ENCODE results near the gene HS2ST1.
"Not testable (repeated sequence)": the region's sequence is repeated elsewhere in the genome, so short reads cannot be mapped to it uniquely, and the experiment has no call there.

The HS2ST1 gene

GRCh38 chr1:86971778-86972177 lies 57.3 kb downstream of the HS2ST1 start:
- no peak for DNase-seq (ENCODE audit: low spot score)

- no peak for DNase-seq (ENCODE audit: low spot score)
These were observed 57.8 kb downstream of the HS2ST1 start for GRCh38 chr1:86972262-86972661.

GRCh38 chr1:86975993-86976550 lies 61.6 kb downstream of the HS2ST1 start:
- peak; percentile 5 for DNase-seq (ENCODE audit: low spot score)

DNA sequence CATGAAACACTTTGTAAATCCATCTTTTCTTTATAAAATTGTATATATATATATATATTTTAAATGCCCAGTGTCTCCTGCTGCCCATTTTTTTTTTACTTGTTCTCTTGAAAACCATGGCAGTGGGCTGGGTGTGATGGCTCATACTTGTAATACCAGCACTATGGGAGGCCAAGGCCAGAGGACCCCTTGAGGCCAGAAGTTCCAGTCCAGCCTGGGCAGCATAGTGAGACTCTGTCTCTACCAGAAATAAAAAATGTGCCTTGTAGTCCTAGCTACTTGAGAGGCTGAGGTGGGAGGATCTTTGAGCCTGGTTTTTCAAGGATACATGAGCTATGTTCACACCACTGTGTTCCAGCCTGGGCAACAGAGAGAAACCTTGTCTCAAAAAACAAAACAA lies 62.2 kb downstream of the HS2ST1 start:
- no peak for DNase-seq (ENCODE audit: low spot score)

- DNase-seq (ENCODE audit: low spot score) = no peak
These were observed 67.2 kb downstream of the HS2ST1 start for GRCh38 chr1:86981482-86982213.

DNA sequence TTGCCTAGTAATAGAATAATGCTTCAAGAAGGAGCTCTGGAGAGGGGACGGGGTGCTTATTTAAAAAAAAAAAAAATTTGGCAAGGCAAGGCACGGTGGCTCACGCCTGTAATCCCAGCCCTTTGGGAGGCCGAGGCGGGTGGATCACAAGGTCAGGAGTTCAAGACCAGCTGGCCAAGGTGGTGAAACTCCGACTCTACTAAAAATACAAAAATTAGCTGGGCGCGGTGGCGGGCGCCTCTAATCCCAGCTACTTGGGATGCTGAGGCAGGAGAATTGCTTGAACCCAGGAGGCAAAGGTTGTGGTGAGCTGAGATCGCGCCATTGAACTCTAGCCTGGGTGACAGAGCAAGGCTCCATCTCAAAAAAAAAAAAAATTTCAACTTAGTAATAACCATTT lies 69.2 kb downstream of the HS2ST1 start:
- DNase-seq (ENCODE audit: low spot score) = not testable (repeated sequence)

- no peak for DNase-seq (ENCODE audit: low spot score)
These were observed 73.0 kb downstream of the HS2ST1 start for GRCh38 chr1:86987446-86987845.

DNA sequence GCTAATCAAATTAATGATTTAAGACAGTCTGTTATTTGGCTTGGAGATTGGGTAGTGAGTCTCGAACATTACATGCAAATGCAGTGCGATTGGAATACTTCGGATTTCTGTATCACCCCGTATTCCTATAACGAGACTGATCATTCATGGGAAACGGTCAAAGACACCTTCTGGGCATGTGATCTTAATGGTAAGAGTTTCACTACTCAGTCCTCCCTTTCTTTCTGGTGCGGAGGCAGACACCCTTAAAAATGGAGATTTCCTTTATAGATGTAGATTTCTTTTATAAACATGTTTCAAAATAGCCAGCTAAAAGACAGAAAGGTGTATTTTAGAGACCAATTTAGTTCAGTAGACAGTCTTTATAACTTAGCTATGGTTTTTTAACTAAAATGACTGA lies 74.4 kb downstream of the HS2ST1 start:
- DNase-seq (ENCODE audit: low spot score) = no peak

- DNase-seq (ENCODE audit: low spot score) = not testable (repeated sequence)
These were observed 75.3 kb downstream of the HS2ST1 start for GRCh38 chr1:86989690-86990089.

- DNase-seq (ENCODE audit: low spot score) = no peak
These were observed 76.4 kb downstream of the HS2ST1 start for GRCh38 chr1:86990826-86991225.

DNA sequence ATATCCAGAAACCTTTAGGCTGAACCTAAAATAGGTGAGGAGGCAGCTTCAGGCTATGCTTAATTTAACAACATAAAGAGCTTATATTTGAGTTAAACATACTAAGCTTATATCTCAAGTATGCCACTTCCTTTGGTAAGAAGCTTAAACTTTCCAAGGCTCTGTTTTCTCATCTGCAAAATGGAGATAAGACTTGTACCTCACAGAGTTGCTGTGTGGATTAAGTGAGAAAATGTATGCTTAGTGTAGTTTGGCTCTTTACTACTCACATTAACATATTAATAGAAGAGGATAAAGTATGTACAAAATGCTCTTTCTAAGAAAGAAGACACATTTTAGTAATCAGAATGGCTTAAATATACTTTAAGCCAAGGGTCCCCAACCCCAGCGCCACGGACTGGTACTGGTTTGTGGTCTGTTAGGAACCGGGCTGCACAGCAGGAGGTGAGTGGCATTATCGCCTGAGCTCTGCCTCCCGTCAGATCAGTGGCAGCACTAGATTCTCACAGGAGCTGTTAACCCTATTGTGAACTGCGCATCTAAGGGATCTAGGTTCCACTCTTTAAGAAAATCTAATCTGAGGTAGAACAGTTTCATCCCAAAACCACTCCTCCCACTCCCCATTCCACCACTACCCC lies 77.2 kb downstream of the HS2ST1 start:
- DNase-seq (ENCODE audit: low spot score) = no peak

DNA sequence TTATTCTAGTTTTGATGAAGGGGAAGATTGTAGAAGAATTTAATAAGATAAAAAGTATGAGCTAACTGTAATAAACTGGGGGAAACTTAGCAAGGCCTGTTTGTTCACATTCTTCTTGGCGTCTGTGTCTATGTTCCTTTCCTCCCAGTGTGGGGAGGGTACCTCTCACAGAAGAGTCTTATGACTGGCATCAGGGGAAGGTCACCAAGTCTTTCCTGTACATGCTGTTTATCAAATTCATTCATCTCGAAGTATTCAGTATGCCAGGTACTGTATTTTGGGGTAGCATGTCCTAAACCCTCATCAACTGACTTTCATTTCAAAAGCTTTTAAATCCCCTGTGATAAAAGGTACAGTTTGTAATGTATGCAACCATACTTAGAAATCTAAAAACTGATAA lies 78.4 kb downstream of the HS2ST1 start:
- DNase-seq (ENCODE audit: low spot score) = no peak

DNA sequence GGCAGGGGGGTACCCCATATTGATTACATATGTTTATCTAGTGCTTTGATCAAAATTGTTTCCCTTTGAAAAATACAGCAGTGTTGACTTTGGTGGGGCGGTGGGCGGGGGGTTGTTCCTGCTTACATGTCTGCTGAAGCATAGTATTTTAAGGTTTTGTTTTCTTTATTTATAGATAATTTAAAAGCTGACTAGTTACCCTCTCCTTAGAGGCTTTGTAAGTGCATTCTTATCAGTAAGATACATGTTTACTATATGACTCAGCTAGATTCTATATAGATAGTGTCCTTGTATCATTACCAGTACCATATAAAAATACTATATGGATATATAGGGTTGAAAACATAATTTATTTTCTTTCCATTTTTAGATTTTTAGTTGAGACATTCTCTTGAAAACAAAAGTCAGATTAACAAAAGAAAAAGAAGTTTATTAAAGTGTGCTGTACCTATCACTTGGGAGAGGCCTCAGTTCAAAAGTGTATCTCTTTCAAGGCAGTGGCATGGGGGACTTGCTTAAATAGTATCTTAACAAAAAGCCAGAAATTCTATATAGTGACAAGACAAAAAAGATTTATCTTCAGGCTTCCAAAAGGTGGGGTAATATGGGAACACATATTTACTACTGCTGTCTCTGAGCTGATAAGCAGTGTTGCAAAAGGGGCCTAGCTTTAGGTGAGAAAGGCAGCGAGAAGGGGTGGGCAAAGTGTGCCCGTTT lies 79.0 kb downstream of the HS2ST1 start:
- DNase-seq (ENCODE audit: low spot score) = no peak

- DNase-seq (ENCODE audit: low spot score) = no peak
These were observed 79.6 kb downstream of the HS2ST1 start for GRCh38 chr1:86994061-86994460.

- no peak for DNase-seq (ENCODE audit: low spot score)
These were observed 83.1 kb downstream of the HS2ST1 start for GRCh38 chr1:86997538-86997937.

DNA sequence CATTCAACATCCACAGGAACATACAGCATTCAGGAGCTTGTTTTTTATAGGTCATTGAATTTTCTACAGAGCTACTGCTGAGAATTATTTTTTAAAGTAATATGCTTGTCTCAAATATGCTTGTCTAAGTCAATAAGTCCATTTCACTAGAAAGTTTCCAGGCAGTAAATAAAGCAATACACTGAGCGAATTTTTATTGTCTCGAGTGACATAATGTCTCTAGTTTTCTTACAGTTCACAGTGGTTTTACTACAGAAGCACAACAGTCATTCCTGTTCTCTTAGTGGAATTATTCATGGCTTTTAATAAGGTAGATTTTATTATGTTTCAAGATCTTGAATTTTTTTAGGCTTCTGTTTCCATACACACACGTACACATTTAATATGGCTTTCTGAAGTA lies 83.8 kb downstream of the HS2ST1 start:
- no peak for DNase-seq (ENCODE audit: low spot score)

GRCh38 chr1:86998727-86999126 lies 84.3 kb downstream of the HS2ST1 start:
- no peak for DNase-seq (ENCODE audit: low spot score)

DNA sequence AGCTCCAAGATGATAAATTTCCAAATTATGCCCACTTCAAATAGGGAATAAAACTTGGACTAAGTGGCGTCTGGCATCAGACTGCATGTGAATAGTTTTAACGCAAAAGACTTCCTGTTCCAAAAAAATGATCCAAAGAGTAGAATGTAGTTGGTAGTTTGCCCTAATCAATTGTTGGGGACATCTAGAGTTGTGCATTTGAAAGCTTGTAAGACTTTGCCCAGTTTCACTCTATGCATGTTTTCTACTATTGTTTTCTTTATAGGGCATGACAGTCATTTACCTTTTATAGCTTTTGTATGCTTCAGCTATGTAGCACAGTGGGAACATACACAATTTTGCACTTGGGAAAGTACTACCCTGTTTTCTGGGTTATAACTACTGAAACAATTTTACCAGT lies 86.0 kb downstream of the HS2ST1 start:
- DNase-seq (ENCODE audit: low spot score) = no peak

GRCh38 chr1:87004857-87005256 lies 90.4 kb downstream of the HS2ST1 start:
- no peak for DNase-seq (ENCODE audit: low spot score)

- DNase-seq (ENCODE audit: low spot score) = no peak
These were observed 92.9 kb downstream of the HS2ST1 start for GRCh38 chr1:87007323-87007722.

DNA sequence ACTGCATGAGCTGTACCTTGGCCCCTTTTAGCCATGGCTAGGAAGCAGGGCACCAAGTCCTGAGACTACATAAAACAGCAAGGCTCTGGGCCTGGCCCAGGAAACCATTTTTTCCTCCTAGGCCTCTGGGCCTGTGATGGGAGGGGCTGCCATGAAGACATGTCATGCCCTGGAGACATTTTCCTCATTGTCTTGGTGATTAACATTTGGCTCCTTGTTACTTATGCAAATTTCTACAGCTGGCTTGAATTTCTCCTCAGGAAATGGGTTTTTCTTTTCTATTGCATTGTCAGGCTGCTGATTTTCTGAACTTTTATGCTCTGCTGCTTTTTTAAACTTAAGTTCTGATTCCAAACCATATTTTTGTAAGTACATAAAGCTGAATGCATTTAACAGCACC lies 99.0 kb downstream of the HS2ST1 start:
- DNase-seq (ENCODE audit: low spot score) = not testable (repeated sequence)

DNA sequence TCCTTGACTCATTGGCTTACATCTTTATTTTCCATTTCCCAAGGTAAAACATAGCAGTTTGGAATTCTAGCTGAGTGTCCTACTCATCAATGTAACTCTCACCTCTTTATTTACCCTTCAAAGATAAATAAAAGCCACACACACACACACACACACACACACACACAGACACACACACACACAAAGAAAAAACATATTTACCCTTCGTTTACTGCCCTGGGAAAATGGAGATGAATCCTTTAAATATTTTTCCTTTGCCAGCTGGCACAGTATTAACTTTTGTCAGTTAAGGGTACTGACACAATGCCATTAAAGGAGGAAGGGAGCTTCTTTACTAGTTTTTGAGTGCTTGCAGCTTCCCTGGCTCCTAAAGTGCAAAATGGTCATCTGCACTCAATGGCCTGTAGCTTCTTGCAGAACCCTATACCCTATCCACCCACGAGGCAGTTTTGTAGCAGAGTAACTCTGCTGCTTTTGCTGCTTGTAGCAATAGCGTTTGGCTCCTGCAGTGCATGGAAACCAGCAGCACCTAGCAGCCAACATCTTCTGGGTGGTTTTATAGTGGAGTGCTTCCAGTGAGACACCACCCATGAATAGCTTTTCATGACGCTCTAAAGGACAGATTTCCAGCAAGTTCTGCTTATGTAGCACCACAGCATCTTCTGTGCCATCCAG lies 103.7 kb downstream of the HS2ST1 start:
- DNase-seq (ENCODE audit: low spot score) = no peak

Measured in hepatic stellate cell (primary cell).